ENCODE results near the gene USP15.
"Not testable (repeated sequence)": the region's sequence is repeated elsewhere in the genome, so short reads cannot be mapped to it uniquely, and the experiment has no call there.

Gene USP15

GRCh38 chr12:62368430-62369223, 108.4 kb downstream of the USP15 start:
- not testable (repeated sequence) for H2BK5ac ChIP-seq (ENCODE audit: low read length); H3K9ac ChIP-seq (ENCODE audit: low read length); H3K4me1 ChIP-seq (ENCODE audit: control insufficient read depth, low read depth, low read length); H3K18ac ChIP-seq (ENCODE audit: low read length); H3K23ac ChIP-seq (ENCODE audit: low read length); H3K4ac ChIP-seq (ENCODE audit: low read depth, low read length); H2BK120ac ChIP-seq (ENCODE audit: low read depth, low read length); H2BK15ac ChIP-seq (replicated peaks; ENCODE audit: low read depth); DNase-seq; H3K27ac ChIP-seq (ENCODE audit: low read depth, low read length); H3K4me3 ChIP-seq (ENCODE audit: low read length); H3K56ac ChIP-seq (ENCODE audit: low read length); H2AK5ac ChIP-seq (ENCODE audit: low read length); H3K79me1 ChIP-seq (ENCODE audit: low read length); H3K36me3 ChIP-seq (ENCODE audit: control insufficient read depth, insufficient read depth, low read length); H4K8ac ChIP-seq (ENCODE audit: low read depth, low read length); H3K4me2 ChIP-seq (ENCODE audit: low read length); H4K5ac ChIP-seq (ENCODE audit: low read length); H3K27me3 ChIP-seq (ENCODE audit: insufficient read depth, low read length, poor library complexity); H3K79me2 ChIP-seq (ENCODE audit: control insufficient read depth, insufficient read depth, low read length)
- WGBS (ENCODE audit: extremely low coverage, insufficient coverage, low lambda C conversion rate), result no CpG with 5 or more reads among the region's 3 CpGs

GRCh38 chr12:62370189-62370588, 110.0 kb downstream of the USP15 start:
- Histone ChIP-seq H3K9ac (ENCODE audit: low read length) (no peak overlapping the region), H2BK120ac (ENCODE audit: low read depth, low read length) (no peak overlapping the region), H3K79me1 (ENCODE audit: low read length) (no peaks in the 10 kb centered on the region), H3K79me2 (ENCODE audit: control insufficient read depth, insufficient read depth, low read length) (no peaks in the 10 kb centered on the region), H4K8ac (ENCODE audit: low read depth, low read length) (no peak overlapping the region), H4K5ac (ENCODE audit: low read length) (no peak overlapping the region), H3K23ac (ENCODE audit: low read length) (no peak overlapping the region), H3K4me3 (ENCODE audit: low read length) (no peak overlapping the region), H3K4ac (ENCODE audit: low read depth, low read length) (no peak overlapping the region), H2BK15ac (replicated peaks; ENCODE audit: low read depth) (no peak overlapping the region), H2AK5ac (ENCODE audit: low read length) (no peak overlapping the region), H3K56ac (ENCODE audit: low read length) (no peak overlapping the region), H3K4me1 (ENCODE audit: control insufficient read depth, low read depth, low read length) (no peaks in the 10 kb centered on the region), H3K27me3 (ENCODE audit: insufficient read depth, low read length, poor library complexity) (no peaks in the 10 kb centered on the region), H3K27ac (ENCODE audit: low read depth, low read length) (no peak overlapping the region), H2BK5ac (ENCODE audit: low read length) (no peak overlapping the region), H3K4me2 (ENCODE audit: low read length) (no peak overlapping the region), H3K36me3 (ENCODE audit: control insufficient read depth, insufficient read depth, low read length) (no peaks in the 10 kb centered on the region), H3K18ac (ENCODE audit: low read length) (no peak overlapping the region)
- no CpG with 5 or more reads among the region's 3 CpGs for WGBS (ENCODE audit: extremely low coverage, insufficient coverage, low lambda C conversion rate)
- DNase-seq, result no peak

GRCh38 chr12:62371661-62372060, 111.5 kb downstream of the USP15 start:
- Histone ChIP-seq H4K8ac (ENCODE audit: low read depth, low read length) (no peak overlapping the region), H3K4me2 (ENCODE audit: low read length) (no peak overlapping the region), H4K5ac (ENCODE audit: low read length) (no peak overlapping the region), H3K36me3 (ENCODE audit: control insufficient read depth, insufficient read depth, low read length) (no peaks in the 10 kb centered on the region), H3K18ac (ENCODE audit: low read length) (no peak overlapping the region), H2BK15ac (replicated peaks; ENCODE audit: low read depth) (no peak overlapping the region), H3K27ac (ENCODE audit: low read depth, low read length) (no peak overlapping the region), H3K23ac (ENCODE audit: low read length) (no peak overlapping the region), H3K4ac (ENCODE audit: low read depth, low read length) (no peak overlapping the region), H3K79me1 (ENCODE audit: low read length) (no peaks in the 10 kb centered on the region), H2BK5ac (ENCODE audit: low read length) (no peak overlapping the region), H3K79me2 (ENCODE audit: control insufficient read depth, insufficient read depth, low read length) (no peaks in the 10 kb centered on the region), H3K56ac (ENCODE audit: low read length) (no peak overlapping the region), H3K4me3 (ENCODE audit: low read length) (no peak overlapping the region), H3K9ac (ENCODE audit: low read length) (no peak overlapping the region), H2AK5ac (ENCODE audit: low read length) (no peak overlapping the region), H3K4me1 (ENCODE audit: control insufficient read depth, low read depth, low read length) (no peaks in the 10 kb centered on the region), H2BK120ac (ENCODE audit: low read depth, low read length) (no peak overlapping the region), H3K27me3 (ENCODE audit: insufficient read depth, low read length, poor library complexity) (no peaks in the 10 kb centered on the region)
- no CpG with 5 or more reads among the region's 4 CpGs for WGBS (ENCODE audit: extremely low coverage, insufficient coverage, low lambda C conversion rate)
- DNase-seq, result no peak

GRCh38 chr12:62372134-62372533, 111.9 kb downstream of the USP15 start:
- H3K36me3 ChIP-seq (ENCODE audit: control insufficient read depth, insufficient read depth, low read length), result no peaks in the 10 kb centered on the region
- H4K5ac ChIP-seq (ENCODE audit: low read length), result no peak overlapping the region
- H3K56ac ChIP-seq (ENCODE audit: low read length), result no peak overlapping the region
- no peaks in the 10 kb centered on the region for H3K79me1 ChIP-seq (ENCODE audit: low read length)
- no CpG with 5 or more reads among the region's 2 CpGs for WGBS (ENCODE audit: extremely low coverage, insufficient coverage, low lambda C conversion rate)
- H3K27ac ChIP-seq (ENCODE audit: low read depth, low read length), result no peak overlapping the region
- no peak overlapping the region for H3K4me2 ChIP-seq (ENCODE audit: low read length)
- H3K23ac ChIP-seq (ENCODE audit: low read length), result no peak overlapping the region
- H2BK120ac ChIP-seq (ENCODE audit: low read depth, low read length), result no peak overlapping the region
- H3K27me3 ChIP-seq (ENCODE audit: insufficient read depth, low read length, poor library complexity), result no peaks in the 10 kb centered on the region
- no peak for DNase-seq
- H3K9ac ChIP-seq (ENCODE audit: low read length), result no peak overlapping the region
- no peaks in the 10 kb centered on the region for H3K4me1 ChIP-seq (ENCODE audit: control insufficient read depth, low read depth, low read length)
- no peak overlapping the region for H2BK5ac ChIP-seq (ENCODE audit: low read length)
- no peak overlapping the region for H4K8ac ChIP-seq (ENCODE audit: low read depth, low read length)
- no peak overlapping the region for H2BK15ac ChIP-seq (replicated peaks; ENCODE audit: low read depth)
- H3K4ac ChIP-seq (ENCODE audit: low read depth, low read length), result no peak overlapping the region
- no peaks in the 10 kb centered on the region for H3K79me2 ChIP-seq (ENCODE audit: control insufficient read depth, insufficient read depth, low read length)
- no peak overlapping the region for H2AK5ac ChIP-seq (ENCODE audit: low read length)
- no peak overlapping the region for H3K4me3 ChIP-seq (ENCODE audit: low read length)
- H3K18ac ChIP-seq (ENCODE audit: low read length), result no peak overlapping the region

- Histone ChIP-seq H3K4ac (ENCODE audit: low read depth, low read length) (no peak overlapping the region), H2BK5ac (ENCODE audit: low read length) (no peak overlapping the region), H3K79me2 (ENCODE audit: control insufficient read depth, insufficient read depth, low read length) (no peaks in the 10 kb centered on the region), H3K27ac (ENCODE audit: low read depth, low read length) (no peak overlapping the region), H3K4me3 (ENCODE audit: low read length) (no peak overlapping the region), H3K9ac (ENCODE audit: low read length) (no peak overlapping the region), H2BK15ac (replicated peaks; ENCODE audit: low read depth) (no peak overlapping the region), H3K56ac (ENCODE audit: low read length) (no peak overlapping the region), H3K23ac (ENCODE audit: low read length) (no peak overlapping the region), H2BK120ac (ENCODE audit: low read depth, low read length) (no peak overlapping the region), H3K18ac (ENCODE audit: low read length) (no peak overlapping the region), H3K4me2 (ENCODE audit: low read length) (no peak overlapping the region), H4K5ac (ENCODE audit: low read length) (no peak overlapping the region), H2AK5ac (ENCODE audit: low read length) (no peak overlapping the region), H3K36me3 (ENCODE audit: control insufficient read depth, insufficient read depth, low read length) (no peaks in the 10 kb centered on the region), H3K4me1 (ENCODE audit: control insufficient read depth, low read depth, low read length) (no peaks in the 10 kb centered on the region), H3K27me3 (ENCODE audit: insufficient read depth, low read length, poor library complexity) (no peaks in the 10 kb centered on the region), H3K79me1 (ENCODE audit: low read length) (no peaks in the 10 kb centered on the region), H4K8ac (ENCODE audit: low read depth, low read length) (no peak overlapping the region)
- DNase-seq, result no peak
- no CpG with 5 or more reads among the region's 1 CpG for WGBS (ENCODE audit: extremely low coverage, insufficient coverage, low lambda C conversion rate)
Measured at GRCh38 chr12:62372825-62373224, 112.6 kb downstream of the USP15 start.

GRCh38 chr12:62375603-62376002, 115.4 kb downstream of the USP15 start:
- no peak overlapping the region for H3K9ac ChIP-seq (ENCODE audit: low read length)
- H3K4me2 ChIP-seq (ENCODE audit: low read length), result no peak overlapping the region
- no peak overlapping the region for H3K18ac ChIP-seq (ENCODE audit: low read length)
- DNase-seq, result no peak
- H3K79me2 ChIP-seq (ENCODE audit: control insufficient read depth, insufficient read depth, low read length), result no peaks in the 10 kb centered on the region
- no peak overlapping the region for H2BK15ac ChIP-seq (replicated peaks; ENCODE audit: low read depth)
- no peak overlapping the region for H4K5ac ChIP-seq (ENCODE audit: low read length)
- no peak overlapping the region for H3K4me3 ChIP-seq (ENCODE audit: low read length)
- H3K27me3 ChIP-seq (ENCODE audit: insufficient read depth, low read length, poor library complexity), result no peaks in the 10 kb centered on the region
- H4K8ac ChIP-seq (ENCODE audit: low read depth, low read length), result no peak overlapping the region
- H2BK120ac ChIP-seq (ENCODE audit: low read depth, low read length), result no peak overlapping the region
- no peak overlapping the region for H3K56ac ChIP-seq (ENCODE audit: low read length)
- 100% methylated on average over 1 of the region's 3 CpGs for WGBS (ENCODE audit: extremely low coverage, insufficient coverage, low lambda C conversion rate)
- no peaks in the 10 kb centered on the region for H3K79me1 ChIP-seq (ENCODE audit: low read length)
- no peak overlapping the region for H2BK5ac ChIP-seq (ENCODE audit: low read length)
- H3K4ac ChIP-seq (ENCODE audit: low read depth, low read length), result no peak overlapping the region
- H3K36me3 ChIP-seq (ENCODE audit: control insufficient read depth, insufficient read depth, low read length), result no peaks in the 10 kb centered on the region
- H2AK5ac ChIP-seq (ENCODE audit: low read length), result no peak overlapping the region
- H3K23ac ChIP-seq (ENCODE audit: low read length), result no peak overlapping the region
- H3K27ac ChIP-seq (ENCODE audit: low read depth, low read length), result no peak overlapping the region
- no peaks in the 10 kb centered on the region for H3K4me1 ChIP-seq (ENCODE audit: control insufficient read depth, low read depth, low read length)

Data from mesendoderm (in vitro differentiated cells).